GM08714 (cell line): ENCODE results near the gene IL1RAPL2.

Experiments used
- H3K4me3 ChIP-seq: fragments of 200-500 bp; sonication (Bioruptor generic); 2 replicates; pipeline ENCODE4 v1.5.1; 2014; ENCODE audit warnings: mild to moderate bottlenecking, low read length, inconsistent platforms
- ZNF274 ChIP-seq: IDR thresholded peaks from 2 replicates; pipeline ENCODE4 v1.6.1; 2012; ENCODE audit warnings: mild to moderate bottlenecking, low read depth, low read length

Gene IL1RAPL2

GRCh38 chrX:105475801-105476200 is 909.8 kb downstream of the IL1RAPL2 start:
- no peak for TF ChIP-seq ZNF274
- no peak overlapping the region for H3K4me3 ChIP-seq

GRCh38 chrX:105477351-105477750 is 911.4 kb downstream of the IL1RAPL2 start:
- no peak for TF ChIP-seq ZNF274
- no peak overlapping the region for H3K4me3 ChIP-seq

- no peak for TF ChIP-seq ZNF274
- H3K4me3 ChIP-seq = no peak overlapping the region
Measured at GRCh38 chrX:105480646-105481310, 914.8 kb downstream of the IL1RAPL2 start.

- no peak for TF ChIP-seq ZNF274
- H3K4me3 ChIP-seq = no peak overlapping the region
Measured at GRCh38 chrX:105483011-105483410, 917.0 kb downstream of the IL1RAPL2 start.

- TF ChIP-seq ZNF274 = no peak
Measured at GRCh38 chrX:105488716-105489115, 922.7 kb downstream of the IL1RAPL2 start.

DNA sequence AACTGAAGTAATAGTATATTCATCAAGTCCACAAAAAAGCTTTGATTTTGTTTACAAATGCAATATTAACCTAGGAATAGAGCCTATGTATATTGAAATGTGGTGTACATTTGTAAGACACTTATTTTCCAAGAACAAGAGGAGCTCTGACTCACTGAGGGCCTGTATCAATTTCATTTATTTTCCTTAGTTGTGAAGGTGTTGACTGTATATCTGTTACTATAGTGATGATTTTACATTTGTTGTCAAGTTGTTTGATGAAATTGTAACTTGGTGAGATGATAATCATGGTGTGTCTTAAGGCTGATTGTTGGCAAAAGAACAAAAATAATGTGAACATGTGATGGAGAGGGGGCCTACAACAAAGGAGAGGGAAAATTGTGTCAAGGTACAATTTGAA is 929.4 kb downstream of the IL1RAPL2 start:
- TF ChIP-seq ZNF274 = no peak
- H3K4me3 ChIP-seq = no peak overlapping the region

More at GRCh38 chrX:105488716-105489115, 922.7 kb downstream of the IL1RAPL2 start:
- H3K4me3 ChIP-seq = no peak overlapping the region

DNA sequence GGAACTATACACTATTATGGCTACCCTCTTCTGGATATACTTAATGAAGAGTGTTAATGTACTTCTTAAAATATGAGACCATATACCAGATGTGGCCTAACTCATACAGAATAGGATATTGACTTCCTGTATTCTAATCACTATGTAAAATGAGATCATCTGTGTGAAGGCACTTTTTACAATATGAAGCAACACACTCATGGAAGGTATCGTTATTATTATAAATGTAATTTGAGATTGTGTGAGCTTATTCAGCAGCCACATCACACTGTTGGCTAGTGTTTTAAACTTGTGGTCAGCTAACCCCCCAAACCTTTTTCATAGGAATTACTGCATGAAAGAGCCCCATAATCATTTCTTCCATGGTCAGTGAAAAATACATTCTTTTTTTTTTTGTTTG is 936.3 kb downstream of the IL1RAPL2 start:
- no peak for TF ChIP-seq ZNF274
- no peak overlapping the region for H3K4me3 ChIP-seq

DNA sequence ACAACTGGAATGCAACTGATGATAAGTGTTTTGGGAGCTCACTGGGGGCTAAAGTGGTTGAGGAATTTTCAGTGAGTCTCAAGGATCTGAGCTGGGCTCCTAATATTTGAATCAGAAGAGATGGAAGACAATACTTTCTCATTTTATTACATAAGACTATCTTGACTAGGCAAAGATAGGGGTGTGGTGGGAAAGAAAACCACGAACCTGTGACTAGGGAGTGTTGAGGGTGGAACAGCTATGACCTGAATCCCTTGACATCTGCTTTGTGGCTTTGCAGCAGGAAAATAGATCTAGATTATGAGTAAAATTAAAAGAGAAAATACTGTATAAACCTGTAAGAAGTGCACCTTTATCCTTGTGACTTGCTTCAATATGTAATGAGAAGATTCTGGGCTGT is 949.6 kb downstream of the IL1RAPL2 start:
- H3K4me3 ChIP-seq = no peak overlapping the region
- TF ChIP-seq ZNF274 = no peak

GRCh38 chrX:105526431-105526830 is 960.4 kb downstream of the IL1RAPL2 start:
- H3K4me3 ChIP-seq = no peak overlapping the region
- no peak for TF ChIP-seq ZNF274

DNA sequence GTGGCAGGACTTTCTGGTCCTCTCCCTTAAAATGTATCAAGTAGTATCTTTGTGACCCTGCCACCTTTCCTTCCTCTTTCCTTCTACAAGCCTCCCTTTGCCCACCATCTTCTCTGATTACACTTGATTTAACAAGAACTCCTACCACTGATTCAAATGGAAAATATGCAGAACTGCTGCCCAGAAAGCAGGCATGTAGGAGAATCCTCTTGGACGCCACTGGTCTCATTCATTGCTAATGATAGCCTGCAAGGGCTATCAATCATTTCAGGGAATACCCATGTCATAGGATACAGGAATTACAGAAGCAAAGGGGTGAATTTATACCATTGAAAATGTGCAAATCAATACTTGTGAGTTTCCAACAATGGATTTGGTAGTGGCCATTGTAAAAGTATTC is 961.8 kb downstream of the IL1RAPL2 start:
- H3K4me3 ChIP-seq = no peak overlapping the region
- no peak for TF ChIP-seq ZNF274

- TF ChIP-seq ZNF274 = no peak
- no peak overlapping the region for H3K4me3 ChIP-seq
Measured at GRCh38 chrX:105533951-105534350, 968.0 kb downstream of the IL1RAPL2 start.

DNA sequence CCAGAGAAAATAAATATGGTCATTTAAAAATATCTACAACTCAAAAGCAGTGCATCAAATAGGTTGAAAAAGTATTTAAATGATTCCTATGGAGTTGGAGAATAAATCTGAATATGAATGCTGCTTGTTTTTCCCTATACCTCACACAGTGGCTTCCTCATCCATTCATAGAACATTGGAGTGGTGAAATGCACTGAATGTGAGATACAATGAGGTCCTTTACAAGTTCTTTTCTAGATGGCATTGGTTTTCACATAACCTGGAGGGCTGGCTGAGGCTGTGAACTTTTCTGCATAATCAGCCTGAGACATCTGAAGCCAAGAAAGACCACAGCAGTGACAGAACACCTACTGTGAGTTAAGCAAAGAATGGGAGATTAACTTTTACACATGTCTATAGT is 977.3 kb downstream of the IL1RAPL2 start:
- H3K4me3 ChIP-seq = no peak overlapping the region
- no peak for TF ChIP-seq ZNF274

GRCh38 chrX:105550043-105550663 is 984.2 kb downstream of the IL1RAPL2 start:
- no peak for TF ChIP-seq ZNF274
- no peak overlapping the region for H3K4me3 ChIP-seq

DNA sequence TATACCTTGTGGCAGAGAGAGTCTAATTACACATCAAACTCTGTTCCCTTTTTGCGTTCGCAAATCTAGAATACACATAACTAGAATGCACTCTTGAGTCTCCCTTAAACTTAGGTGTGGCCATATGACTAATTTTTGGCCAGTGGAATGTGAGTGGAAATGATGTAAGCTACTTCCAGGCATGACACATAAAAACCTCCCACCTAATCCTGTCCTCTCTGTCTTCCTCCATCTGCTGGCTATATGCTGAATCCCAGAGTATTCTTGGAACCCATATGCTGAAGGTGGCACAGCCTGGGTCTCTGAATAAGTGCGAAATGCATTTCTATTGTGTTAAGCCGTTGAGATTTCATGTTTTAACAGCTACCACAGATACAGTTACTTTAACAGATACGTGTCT is 986.4 kb downstream of the IL1RAPL2 start:
- no peak for TF ChIP-seq ZNF274

GRCh38 chrX:105553118-105553517 is 987.1 kb downstream of the IL1RAPL2 start:
- H3K4me3 ChIP-seq = no peak overlapping the region
- no peak for TF ChIP-seq ZNF274

More for the DNA sequence above, 986.4 kb downstream of the IL1RAPL2 start:
- H3K4me3 ChIP-seq = no peak overlapping the region
